H1 (cell line): ENCODE results near the gene NLRP6. TPM values are rescaled to one million over a fixed set of nuclear protein-coding genes. Genes with fewer than 3 reads are reported as not detected.
A peak's percentile ranks its signal among the peaks of the same experiment; 100 is the strongest.

Source experiments
- CTCF ChIA-PET: fragments of 300-600 bp; sonication (Branson Sonifier 250); formaldehyde crosslinking; loops from one replicate; lab custom pipeline; 2021; ENCODE audit not compliant: partially characterized antibody; lab: Charles Lee
- POLR2A ChIA-PET: fragments of 300-600 bp; sonication (Branson Sonifier 250); formaldehyde crosslinking; loops from one replicate; lab custom pipeline; 2021; ENCODE audit warnings: inconsistent platforms; ENCODE audit not compliant: partially characterized antibody; lab: Charles Lee
- DNase-seq, 2 experiments: peaks; one replicate each; pipeline versions ENCODE4 v3.0.0 to v3.0.0-alpha.2; 2010 to 2022; ENCODE audit warnings: low spot score in 2 of 2, low read depth in 1 of 2, mixed read lengths in 1 of 2
- FAIRE-seq: peaks from 2 replicates; lab custom pipeline; 2011; peaks lifted over from hg19 to GRCh38; lab: Jason Lieb, UNC
- H2AFZ ChIP-seq: 2 replicates; pipeline ENCODE4 v1.8.1; 2012; ENCODE audit warnings: low read length, inconsistent platforms
- H2AK5ac ChIP-seq: 2 replicates; pipeline ENCODE4 v1.6.1; 2013; ENCODE audit warnings: low read depth, low read length
- H2BK120ac ChIP-seq: replicated peaks from 2 replicates; pipeline ENCODE3; 2013; ENCODE audit warnings: low read depth, low read length, inconsistent platforms
- H2BK12ac ChIP-seq: 2 replicates; pipeline ENCODE4 v1.6.1; 2013; ENCODE audit warnings: low read depth, low read length
- H2BK15ac ChIP-seq: 2 replicates; pipeline ENCODE4 v1.6.1; 2013; ENCODE audit warnings: low read length
- H2BK20ac ChIP-seq: 2 replicates; pipeline ENCODE4 v1.6.1; 2013; ENCODE audit warnings: low read length
- H2BK5ac ChIP-seq: 2 replicates; pipeline ENCODE4 v1.6.1; 2013; ENCODE audit warnings: low read depth, low read length
- H3K14ac ChIP-seq: 2 replicates; pipeline ENCODE4 v1.6.1; 2013; ENCODE audit warnings: inconsistent platforms; ENCODE audit not compliant: insufficient read length
- H3K18ac ChIP-seq: 2 replicates; pipeline ENCODE4 v1.6.1; 2013; ENCODE audit warnings: low read length; ENCODE audit errors: extremely low read depth
- H3K23ac ChIP-seq: 2 replicates; pipeline ENCODE4 v1.6.1; 2013; ENCODE audit warnings: inconsistent platforms; ENCODE audit not compliant: insufficient read length
- H3K23me2 ChIP-seq: 2 replicates; pipeline ENCODE4 v1.6.1; 2013; ENCODE audit warnings: low read depth, low read length
- H3K27ac ChIP-seq: 2 replicates; pipeline ENCODE4 v1.6.1; 2011; ENCODE audit warnings: low read depth, low read length, inconsistent platforms
- H3K27me3 ChIP-seq, 4 experiments: replicated peaks in 1 of 4; 1 replicate in 1 of 4; 2 replicates in 3 of 4; pipeline versions ENCODE4 v1.6.1 to v1.8.1; 2011 to 2013; ENCODE audit warnings: low read length in 3 of 4, mild to moderate bottlenecking in 3 of 4, inconsistent platforms in 2 of 4, mixed read lengths in 2 of 4, moderate library complexity in 1 of 4; ENCODE audit not compliant: control insufficient read depth in 3 of 4, insufficient read depth in 3 of 4; ENCODE audit errors: extremely low read depth in 1 of 4
- H3K36me3 ChIP-seq, 4 experiments: 2 replicates each; pipeline versions ENCODE4 v1.6.1 to v1.8.1; 2011 to 2013; ENCODE audit warnings: mild to moderate bottlenecking in 4 of 4, low read length in 3 of 4, moderate library complexity in 2 of 4, control low read depth in 1 of 4, inconsistent platforms in 1 of 4; ENCODE audit not compliant: insufficient read depth in 4 of 4, control insufficient read depth in 2 of 4
- H3K4ac ChIP-seq: replicated peaks from 2 replicates; pipeline ENCODE3; 2013; ENCODE audit warnings: low read length, low read depth, mixed read lengths, inconsistent platforms; ENCODE audit not compliant: insufficient read length
- H3K4me1 ChIP-seq, 4 experiments: replicated peaks in 1 of 4; 1 replicate in 1 of 4; 2 replicates in 3 of 4; pipeline versions ENCODE4 v1.6.1 to v1.8.1; 2011 to 2013; ENCODE audit warnings: low read length in 3 of 4, inconsistent platforms in 2 of 4, mixed read lengths in 1 of 4; ENCODE audit not compliant: insufficient read depth in 4 of 4, control insufficient read depth in 3 of 4
- H3K4me2 ChIP-seq, 2 experiments: 2 replicates each; pipeline versions ENCODE4 v1.6.1 to v1.8.1; 2011 to 2013; ENCODE audit warnings: low read depth in 2 of 2, low read length in 2 of 2, control low read depth in 1 of 2, inconsistent platforms in 1 of 2, mild to moderate bottlenecking in 1 of 2; ENCODE audit not compliant: insufficient read depth in 1 of 2
- H3K4me3 ChIP-seq, 4 experiments: fragments of 200-600, 300-600 bp in 1 of 4; sonication (generic), shearing (Covaris generic), sonication (Bioruptor Twin) in 1 of 4; 2 replicates each; pipeline versions ENCODE4 v1.5.1 to v1.8.1; 2011 to 2016; ENCODE audit warnings: low read length in 4 of 4, low read depth in 3 of 4, control low read depth in 2 of 4, inconsistent platforms in 2 of 4, mild to moderate bottlenecking in 2 of 4, mixed read lengths in 1 of 4, moderate library complexity in 1 of 4; ENCODE audit not compliant: insufficient read depth in 2 of 4; ENCODE audit errors: extremely low read depth in 1 of 4
- H3K56ac ChIP-seq: replicated peaks from 2 replicates; pipeline ENCODE3; 2013; ENCODE audit warnings: low read depth, mild to moderate bottlenecking, mixed read lengths, low read length, inconsistent platforms; ENCODE audit not compliant: insufficient read length
- H3K79me1 ChIP-seq: 2 replicates; pipeline ENCODE4 v1.6.1; 2013; ENCODE audit warnings: low read depth, low read length, control low read depth
- H3K79me2 ChIP-seq, 2 experiments: 2 replicates each; pipeline versions ENCODE4 v1.6.1 to v1.8.1; 2012 to 2013; ENCODE audit warnings: low read length in 2 of 2, mild to moderate bottlenecking in 2 of 2, inconsistent platforms in 1 of 2; ENCODE audit not compliant: insufficient read depth in 2 of 2, control insufficient read depth in 1 of 2
- H3K9ac ChIP-seq, 4 experiments: replicated peaks in 1 of 4; 1 replicate in 1 of 4; 2 replicates in 3 of 4; pipeline versions ENCODE4 v1.6.1 to v1.8.1; 2011 to 2013; ENCODE audit warnings: low read depth in 3 of 4, low read length in 3 of 4, control low read depth in 2 of 4, mild to moderate bottlenecking in 2 of 4, moderate library complexity in 2 of 4, inconsistent platforms in 1 of 4; ENCODE audit errors: extremely low read depth in 1 of 4
- H3K9me3 ChIP-seq, 2 experiments: 2 replicates each; pipeline versions ENCODE4 v1.6.1 to v1.8.1; 2012 to 2013; ENCODE audit warnings: mild to moderate bottlenecking in 2 of 2, moderate library complexity in 2 of 2, control low read depth in 1 of 2, inconsistent platforms in 1 of 2, low read depth in 1 of 2, low read length in 1 of 2, mixed read lengths in 1 of 2; ENCODE audit not compliant: insufficient read depth in 2 of 2
- H4K20me1 ChIP-seq, 2 experiments: replicated peaks in 1 of 2; 2 replicates each; pipeline versions ENCODE3 to v1.8.1; 2011 to 2013; ENCODE audit warnings: inconsistent platforms in 2 of 2, low read length in 2 of 2, mild to moderate bottlenecking in 1 of 2; ENCODE audit not compliant: insufficient read depth in 2 of 2, control insufficient read depth in 1 of 2
- H4K5ac ChIP-seq: 2 replicates; pipeline ENCODE4 v1.6.1; 2013; ENCODE audit warnings: low read length, low read depth, mixed read lengths, inconsistent platforms; ENCODE audit not compliant: insufficient read length
- H4K8ac ChIP-seq: 2 replicates; pipeline ENCODE4 v1.8.0; 2013; ENCODE audit warnings: mild to moderate bottlenecking, moderate library complexity, low read length, inconsistent platforms; ENCODE audit not compliant: insufficient read depth; ENCODE audit errors: extremely low read depth
- H4K91ac ChIP-seq: replicated peaks from 2 replicates; pipeline ENCODE3; 2013; ENCODE audit warnings: low read length, mixed read lengths, inconsistent platforms; ENCODE audit not compliant: insufficient read length
- CTBP2 ChIP-seq: IDR thresholded peaks from 2 replicates; pipeline ENCODE4 v1.7.0; 2011; ENCODE audit warnings: borderline replicate concordance, mild to moderate bottlenecking, moderate library complexity, mixed read lengths, low read length; ENCODE audit not compliant: insufficient read depth, insufficient read length
- EZH2 ChIP-seq: fragments of 200-600 bp; sonication (generic); IDR thresholded peaks from 2 replicates; pipeline ENCODE4 v1.7.1; 2012; ENCODE audit warnings: low read depth, mild to moderate bottlenecking, moderate library complexity, low read length, inconsistent platforms; ENCODE audit not compliant: severe bottlenecking
- JUND ChIP-seq: IDR thresholded peaks from 2 replicates; pipeline ENCODE4 v1.6.1; 2011; ENCODE audit warnings: mild to moderate bottlenecking, improper control_type of control experiment, low read length
- SP2 ChIP-seq: IDR thresholded peaks from 2 replicates; pipeline ENCODE4 v1.6.1; 2012; ENCODE audit warnings: mild to moderate bottlenecking, low read length, inconsistent platforms
- SRF ChIP-seq: IDR thresholded peaks from 2 replicates; pipeline ENCODE4 v1.6.1; 2011; ENCODE audit warnings: mild to moderate bottlenecking, low read depth, low read length, moderate library complexity
- TEAD4 ChIP-seq: IDR thresholded peaks from 2 replicates; pipeline ENCODE4 v1.6.1; 2012; ENCODE audit warnings: low read depth, low read length, inconsistent platforms, mixed read lengths
- WGBS, 2 experiments: shearing (Covaris generic) in 1 of 2; methylation state at CpG; one replicate each; pipeline versions ENCODE4 v1.1.6 to v1.1.7; 2013 to 2015; ENCODE audit warnings: low lambda C conversion rate in 2 of 2, mixed read lengths in 2 of 2, inconsistent platforms in 1 of 2, low coverage in 1 of 2, missing lambda C conversion rate in 1 of 2; ENCODE audit not compliant: insufficient replicate concordance in 2 of 2, insufficient coverage in 1 of 2, insufficient read length in 1 of 2; ENCODE audit errors: extremely low coverage in 1 of 2, missing lambda C conversion rate in 1 of 2; 5-methylcytosine and 5-hydroxymethylcytosine counted together
- polyA plus RNA-seq, 7 experiments: library from polyadenylated mRNA; depleted of rRNA in 3 of 7; stranded (reverse) in 5 of 7; unstranded in 2 of 7; fragments of >200 nt in 5 of 7; fragments of 200-250 nt in 2 of 7; gene quantifications; 1 replicate in 5 of 7; 2 replicates in 1 of 7; 4 replicates in 1 of 7; pipeline versions ENCODE4 v1.2.1 to v1.2.3, GENCODE V29; 2011 to 2013; ENCODE audit warnings: missing spikeins in 2 of 7, mixed read lengths in 2 of 7
- total RNA-seq: library from RNA; stranded (reverse); fragmentation: NEBNext Ultra II Directional; extraction: Animal tissue kit (Norgen Biotek cat#: 25700); gene quantifications from 2 replicates; pipeline ENCODE4 v1.2.1, GENCODE V29; 2021
- TF ChIP-seq, protein P1 (sequence below): IDR thresholded peaks from 2 replicates; pipeline ENCODE4 v1.6.1; 2011; ENCODE audit warnings: low read length, improper control_type of control experiment

The NLRP6 gene
- total and polyA plus RNA-seq, 2 of the 8 experiments (the other 6 are each of a cell fraction or from before 2014, with no cell fraction given): not detected

DNA sequence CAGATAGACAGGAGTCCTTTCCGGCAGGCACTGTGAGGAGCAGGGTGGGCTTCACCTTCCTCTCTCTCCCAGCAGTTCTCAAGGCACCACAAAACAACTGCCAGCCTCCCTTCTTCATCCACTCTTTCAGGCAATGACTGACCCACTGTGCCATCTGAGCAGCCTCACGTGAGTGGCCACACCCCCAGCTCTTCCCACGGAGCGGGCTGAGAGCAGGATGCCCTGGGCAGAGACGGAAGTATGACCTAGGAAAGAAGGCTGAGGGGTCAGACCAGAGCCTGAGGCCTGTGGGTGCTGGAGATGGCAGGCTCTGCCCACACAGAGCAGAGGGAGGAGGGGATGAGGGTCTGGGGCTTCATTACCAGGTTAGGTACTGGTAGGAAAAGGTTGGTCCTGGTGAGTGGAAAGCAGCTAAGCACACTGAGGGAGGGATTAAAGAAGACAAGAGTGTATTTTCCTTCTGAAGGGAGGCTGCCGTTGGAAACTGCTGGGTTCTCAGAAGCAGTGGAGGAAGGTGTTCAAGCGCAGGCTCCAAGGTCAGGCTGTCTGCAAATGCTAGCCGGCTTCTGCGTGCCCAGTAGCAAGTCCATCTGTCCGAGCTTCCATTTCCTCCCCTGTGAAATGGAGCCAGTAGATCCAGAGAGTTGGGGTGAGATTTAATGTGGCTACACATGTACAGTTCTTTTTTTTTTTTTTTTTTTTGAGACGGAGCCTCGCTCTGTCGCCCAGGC, 4.6 kb downstream of the NLRP6 start:
- Histone ChIP-seq H4K8ac (peak overlapping the region; percentile 29; the same call in 1 of the 2 replicates), H2BK12ac (peak overlapping the region; percentile 94; the same call in 1 of the 2 replicates), H3K36me3 (no peaks in the 10 kb centered on the region), H3K23me2 (no peaks in the 10 kb centered on the region), H2BK15ac (0 out of 2 replicates have a peak overlapping the region, but pooled peaks have one; percentile 75), H3K14ac (no peak overlapping the region), H4K5ac (peak overlapping the region; percentile 6), H3K79me1 (no peaks in the 10 kb centered on the region), H4K20me1 (no peaks in the 10 kb centered on the region), H2AFZ (no peak overlapping the region), H2BK5ac (no peak overlapping the region; the same call in 1 of the 2 replicates), H3K18ac (peak overlapping the region; percentile 60; the same call in 1 of the 2 replicates), H3K23ac (no peak overlapping the region), H3K79me2 (no peaks in the 10 kb centered on the region), H3K9me3 (peaks cover 0 to 2% of the 10 kb centered on the region in 2 experiments; a peak in 1 of 4 replicates), H3K9ac (no peak overlapping the region), H3K27me3 (peaks cover 0 to 12% (median 7%) of the 10 kb centered on the region in 4 experiments; a peak in 5 of 7 replicates), H3K4me1 (peaks cover 0 to 7% (median 4%) of the 10 kb centered on the region in 4 experiments; a peak in 5 of 7 replicates), H3K4me2 (no peak overlapping the region), H3K56ac (no peak overlapping the region), H3K4ac (no peak overlapping the region), H4K91ac (peak overlapping the region; percentile 25), H2BK120ac (peak overlapping the region; percentile 87), H2AK5ac (no peak overlapping the region), H2BK20ac (peak overlapping the region; percentile 24), H3K27ac (no peak overlapping the region), H3K4me3 (no peak overlapping the region)
- ChIA-PET CTCF (interaction anchor here (0.9 to 8.6 kb wide), 7 partner anchors 8 to 82 kb away, joined by 3 to 88 read pairs (median 5); no protein-coding TSS in a partner anchor), POLR2A (interaction anchor here (1.3 to 7.7 kb wide), 9 partner anchors 9 to 113 kb away, joined by 4 to 51 read pairs (median 7); partner anchors contain the start of gene IFITM5)
- peak in 1 of 2 experiments; percentile 43 for DNase-seq
- no peak for FAIRE-seq
- 88% methylated on average over 8 of the region's 13 CpGs; no CpG with 5 or more reads in 1 of the 2 experiments for WGBS, 2 experiments
- TF ChIP-seq SP2 (no peak), TEAD4 (no peak), JUND (no peak), CTBP2 (no peak), SRF (no peak), EZH2 (no peak)
- TF ChIP-seq, protein P1, sequence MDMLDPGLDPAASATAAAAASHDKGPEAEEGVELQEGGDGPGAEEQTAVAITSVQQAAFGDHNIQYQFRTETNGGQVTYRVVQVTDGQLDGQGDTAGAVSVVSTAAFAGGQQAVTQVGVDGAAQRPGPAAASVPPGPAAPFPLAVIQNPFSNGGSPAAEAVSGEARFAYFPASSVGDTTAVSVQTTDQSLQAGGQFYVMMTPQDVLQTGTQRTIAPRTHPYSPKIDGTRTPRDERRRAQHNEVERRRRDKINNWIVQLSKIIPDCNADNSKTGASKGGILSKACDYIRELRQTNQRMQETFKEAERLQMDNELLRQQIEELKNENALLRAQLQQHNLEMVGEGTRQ: no peak
